Measurements from ENCODE around the gene THOC7.

The THOC7 gene

DNA sequence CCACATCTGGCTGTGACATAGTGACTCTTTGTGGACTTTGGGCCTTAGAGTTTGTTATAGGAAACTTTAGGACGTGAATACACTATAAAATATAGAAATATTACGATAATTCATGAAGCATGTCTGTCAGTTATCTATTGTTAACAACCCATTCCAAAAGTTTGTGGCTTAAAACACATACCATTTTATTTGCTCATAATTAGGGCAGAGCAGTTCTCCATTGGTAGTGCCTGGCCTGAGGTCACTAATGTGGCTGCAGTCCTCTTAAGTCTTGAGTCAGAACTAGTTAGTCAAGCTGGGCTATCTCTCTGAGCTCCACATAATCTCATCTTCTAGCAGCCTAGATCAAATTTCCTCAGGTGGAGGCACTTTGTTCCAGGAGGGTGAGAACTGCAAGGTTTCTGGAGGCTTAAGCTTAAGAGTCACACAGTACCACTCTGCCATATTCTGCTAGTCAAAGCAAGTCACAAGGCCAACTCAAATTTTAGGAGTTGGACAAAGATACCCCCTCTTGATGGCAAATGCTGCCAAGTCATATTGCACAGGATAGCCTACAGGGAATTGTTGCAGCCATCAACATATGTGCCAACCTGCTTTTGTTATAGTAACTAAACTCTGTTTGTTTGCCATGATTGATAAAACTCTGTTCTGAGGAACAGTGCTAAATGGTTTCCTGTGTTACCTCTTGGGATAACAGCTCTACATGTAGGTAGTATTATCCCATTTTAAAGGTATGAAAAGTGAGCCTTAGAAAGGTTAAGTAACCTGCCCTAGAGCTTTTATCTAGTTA, 8.7 kb upstream of the THOC7 start:
- H3K4me3 ChIP-seq (ENCODE audit: low read depth, low read length), result no peak overlapping the region
- TF ChIP-seq CTCF (IDR thresholded peaks at IDR 0.05; ENCODE audit: low read depth, low read length, missing control alignments), result no peak
- in situ Hi-C loops (cut with HindIII; ENCODE audit: low sequenced_read_pairs), result no loop called here
- peak; percentile 59 for DNase-seq (ENCODE audit: low read depth)

- no peak for DNase-seq (ENCODE audit: low read depth)
These were observed 7.0 kb upstream of the THOC7 start for GRCh38 chr3:63870615-63871005.

DNA sequence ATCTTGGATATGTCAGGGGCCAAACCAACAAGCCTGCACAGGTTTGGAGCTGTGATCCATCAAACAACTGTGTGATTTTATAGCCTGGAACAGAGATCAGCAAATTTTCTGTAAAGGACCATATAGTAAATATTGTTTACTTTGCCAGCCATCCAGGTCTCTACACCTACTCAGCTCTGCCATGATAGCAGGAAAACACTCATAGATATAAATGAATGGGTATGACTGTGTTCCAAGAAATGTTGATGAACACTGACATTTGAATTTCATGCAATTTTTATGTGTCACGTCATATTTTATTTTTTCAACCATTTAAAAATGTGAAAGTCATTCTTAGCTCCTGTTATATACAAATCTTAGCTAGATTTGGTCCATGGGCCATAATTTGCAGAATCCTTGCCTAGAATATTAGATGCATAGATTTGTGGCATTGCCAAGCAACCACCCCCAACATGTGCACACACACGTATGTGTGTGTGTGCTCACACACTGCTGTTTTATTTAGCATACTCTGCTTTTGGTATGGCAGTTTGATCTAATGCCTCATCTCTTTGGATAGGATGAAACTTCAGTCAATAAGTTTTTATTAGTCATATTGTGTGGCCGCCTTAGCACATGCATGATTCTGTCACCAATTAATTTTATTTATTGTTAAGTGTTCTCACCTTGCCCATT, 6.5 kb upstream of the THOC7 start:
- H3K4me3 ChIP-seq (ENCODE audit: low read depth, low read length), result no peak overlapping the region
- DNase-seq (ENCODE audit: low read depth), result no peak
- no peak for TF ChIP-seq CTCF (IDR thresholded peaks at IDR 0.05; ENCODE audit: low read depth, low read length, missing control alignments)
- in situ Hi-C loops (cut with HindIII; ENCODE audit: low sequenced_read_pairs), result no loop called here

More at GRCh38 chr3:63870615-63871005, 7.0 kb upstream of the THOC7 start:
- in situ Hi-C loops (cut with HindIII; ENCODE audit: low sequenced_read_pairs), result no loop called here
- no peak for TF ChIP-seq CTCF (IDR thresholded peaks at IDR 0.05; ENCODE audit: low read depth, low read length, missing control alignments)
- no peak overlapping the region for H3K4me3 ChIP-seq (ENCODE audit: low read depth, low read length)

GRCh38 chr3:63867225-63867624, 3.6 kb upstream of the THOC7 start:
- no peak for DNase-seq (ENCODE audit: low read depth)
- no peak overlapping the region for H3K4me3 ChIP-seq (ENCODE audit: low read depth, low read length)
- no peak for TF ChIP-seq CTCF (IDR thresholded peaks at IDR 0.05; ENCODE audit: low read depth, low read length, missing control alignments)
- in situ Hi-C loops (cut with HindIII; ENCODE audit: low sequenced_read_pairs), result no loop called here

- DNase-seq (ENCODE audit: low read depth), result no peak
These were observed 1.3 kb upstream of the THOC7 start for GRCh38 chr3:63864965-63865327.

More at GRCh38 chr3:63864965-63865327, 1.3 kb upstream of the THOC7 start:
- in situ Hi-C loops (cut with HindIII; ENCODE audit: low sequenced_read_pairs), result no loop called here
- H3K4me3 ChIP-seq (ENCODE audit: low read depth, low read length), result peak overlapping the region; percentile 76
- no peak for TF ChIP-seq CTCF (IDR thresholded peaks at IDR 0.05; ENCODE audit: low read depth, low read length, missing control alignments)

Measured in astrocyte of the cerebellum (primary cell).